GM23248 (cell line): ENCODE results near the gene KANK4.

ENCODE experiments used
- EZH2 ChIP-seq: fragments of 200-600 bp; sonication (generic); IDR thresholded peaks from 2 replicates; pipeline ENCODE4 v1.6.1; 2018; ENCODE audit warnings: antibody characterized with exemption, mild to moderate bottlenecking; ENCODE audit not compliant: insufficient read depth, poor library complexity, severe bottlenecking
- EZH2phosphoT487 ChIP-seq: fragments of 200-600 bp; sonication (generic); IDR thresholded peaks from 2 replicates; pipeline ENCODE4 v1.6.1; 2018; ENCODE audit warnings: antibody characterized with exemption, moderate library complexity, mild to moderate bottlenecking, low read depth; ENCODE audit not compliant: insufficient read depth

DNA sequence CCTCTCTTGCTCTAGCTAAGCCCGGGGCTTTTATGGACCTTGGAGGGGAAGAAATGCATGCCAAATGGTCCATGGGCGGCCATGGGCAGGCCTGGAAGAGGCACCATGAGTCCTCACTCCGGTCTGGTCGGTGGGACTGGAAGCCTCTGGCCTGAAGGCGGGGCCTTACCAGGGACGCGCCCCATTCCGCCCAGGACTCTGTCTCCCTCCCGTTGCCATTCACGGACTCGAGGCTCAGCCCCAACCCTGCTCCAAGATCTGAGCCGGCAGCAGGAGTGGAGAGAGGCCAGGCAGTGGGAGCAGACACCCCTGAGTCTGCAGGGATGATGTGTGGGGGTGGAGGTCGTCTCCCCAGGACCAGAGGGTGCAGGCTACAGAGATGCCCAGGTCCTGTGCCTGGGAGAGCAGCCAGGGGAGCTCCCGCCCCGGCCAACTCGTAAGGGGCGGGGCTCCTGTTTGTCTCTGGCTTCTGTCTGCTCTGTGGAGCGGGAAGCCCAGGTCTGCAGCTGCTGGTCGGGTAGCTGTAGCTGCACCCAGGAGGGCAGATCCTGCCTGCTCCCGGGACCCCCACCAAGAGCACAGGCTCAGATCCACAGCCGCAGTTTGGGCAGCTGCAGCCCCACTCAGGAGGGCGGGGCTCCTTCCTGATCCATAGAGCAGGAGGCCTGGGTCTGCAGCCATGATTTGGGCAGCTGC is 8.3 kb upstream of the KANK4 start:
- TF ChIP-seq EZH2phosphoT487 = no peak
- no peak for TF ChIP-seq EZH2
